PFSK-1 (cell line): ENCODE data around the gene PCSK2.

Experiments used
- FOXP2 ChIP-seq: optimal IDR thresholded peaks from 2 replicates; pipeline ENCODE3; 2011; ENCODE audit warnings: borderline replicate concordance, control low read depth, inconsistent platforms; ENCODE audit not compliant: insufficient read depth; ENCODE audit errors: extremely low read length, extremely low read depth
- POLR2AphosphoS5 ChIP-seq: IDR thresholded peaks from 2 replicates; pipeline ENCODE4 v1.6.1; 2012; ENCODE audit warnings: low read depth, mild to moderate bottlenecking, control low read depth, low read length, moderate library complexity
- REST ChIP-seq, 2 experiments: IDR thresholded peaks; 2 replicates each; pipeline versions ENCODE4 v1.6.1 to v1.8.0; 2011 to 2012; ENCODE audit warnings: low read depth in 2 of 2, low read length in 2 of 2, control low read depth in 1 of 2, inconsistent platforms in 1 of 2, mild to moderate bottlenecking in 1 of 2, moderate library complexity in 1 of 2; ENCODE audit not compliant: insufficient read depth in 1 of 2
- SIN3A ChIP-seq: IDR thresholded peaks from 2 replicates; pipeline ENCODE4 v1.6.1; 2012; ENCODE audit warnings: mild to moderate bottlenecking, low read length, moderate library complexity, borderline replicate concordance; ENCODE audit not compliant: insufficient read depth
- TAF1 ChIP-seq: IDR thresholded peaks from 2 replicates; pipeline ENCODE4 v1.6.1; 2012; ENCODE audit warnings: low read length, control low read depth, borderline replicate concordance; ENCODE audit not compliant: insufficient read depth

Gene PCSK2

GRCh38 chr20:17418737-17419136 is 191.9 kb downstream of the PCSK2 start:
- TF ChIP-seq REST (IDR thresholded peaks at IDR 0.05; ENCODE audit: insufficient read depth in 1 of 2, low read depth in 2 of 2, low read length in 2 of 2) (peak in 1 of 2 experiments; percentile 65; a peak in 1 of 4 replicates), SIN3A (no peak)

- no peak for TF ChIP-seq SIN3A
- TF ChIP-seq REST (IDR thresholded peaks at IDR 0.05; ENCODE audit: insufficient read depth in 1 of 2, low read depth in 2 of 2, low read length in 2 of 2), result no peak
- no peak for TF ChIP-seq FOXP2
- no peak for TF ChIP-seq POLR2AphosphoS5
- TF ChIP-seq TAF1, result no peak
Measured at GRCh38 chr20:17419479-17420041, 192.7 kb downstream of the PCSK2 start.

- no peak for TF ChIP-seq SIN3A
- TF ChIP-seq REST (IDR thresholded peaks at IDR 0.05; ENCODE audit: insufficient read depth in 1 of 2, low read depth in 2 of 2, low read length in 2 of 2), result no peak
- no peak for TF ChIP-seq TAF1
- no peak for TF ChIP-seq POLR2AphosphoS5
- no peak for TF ChIP-seq FOXP2
Measured at GRCh38 chr20:17421493-17421892, 194.7 kb downstream of the PCSK2 start.

GRCh38 chr20:17423782-17424181 is 196.9 kb downstream of the PCSK2 start:
- TF ChIP-seq TAF1 (no peak), SIN3A (no peak), POLR2AphosphoS5 (no peak), REST (IDR thresholded peaks at IDR 0.05; ENCODE audit: insufficient read depth in 1 of 2, low read depth in 2 of 2, low read length in 2 of 2) (no peak), FOXP2 (no peak)

- no peak for TF ChIP-seq REST (IDR thresholded peaks at IDR 0.05; ENCODE audit: insufficient read depth in 1 of 2, low read depth in 2 of 2, low read length in 2 of 2)
- no peak for TF ChIP-seq FOXP2
- TF ChIP-seq POLR2AphosphoS5, result no peak
- TF ChIP-seq SIN3A, result no peak
- TF ChIP-seq TAF1, result no peak
Measured at GRCh38 chr20:17427638-17428037, 200.8 kb downstream of the PCSK2 start.
